ENCODE data around the gene PQBP1. TPM values are rescaled to one million over a fixed set of nuclear protein-coding genes. Genes with fewer than 3 reads are reported as not detected.
A peak's percentile ranks its signal among the peaks of the same experiment; 100 is the strongest.

PQBP1 gene
- total RNA-seq, 6 experiments from 2014 or later = 29.8 to 47.1 (median 35.7) TPM

DNA sequence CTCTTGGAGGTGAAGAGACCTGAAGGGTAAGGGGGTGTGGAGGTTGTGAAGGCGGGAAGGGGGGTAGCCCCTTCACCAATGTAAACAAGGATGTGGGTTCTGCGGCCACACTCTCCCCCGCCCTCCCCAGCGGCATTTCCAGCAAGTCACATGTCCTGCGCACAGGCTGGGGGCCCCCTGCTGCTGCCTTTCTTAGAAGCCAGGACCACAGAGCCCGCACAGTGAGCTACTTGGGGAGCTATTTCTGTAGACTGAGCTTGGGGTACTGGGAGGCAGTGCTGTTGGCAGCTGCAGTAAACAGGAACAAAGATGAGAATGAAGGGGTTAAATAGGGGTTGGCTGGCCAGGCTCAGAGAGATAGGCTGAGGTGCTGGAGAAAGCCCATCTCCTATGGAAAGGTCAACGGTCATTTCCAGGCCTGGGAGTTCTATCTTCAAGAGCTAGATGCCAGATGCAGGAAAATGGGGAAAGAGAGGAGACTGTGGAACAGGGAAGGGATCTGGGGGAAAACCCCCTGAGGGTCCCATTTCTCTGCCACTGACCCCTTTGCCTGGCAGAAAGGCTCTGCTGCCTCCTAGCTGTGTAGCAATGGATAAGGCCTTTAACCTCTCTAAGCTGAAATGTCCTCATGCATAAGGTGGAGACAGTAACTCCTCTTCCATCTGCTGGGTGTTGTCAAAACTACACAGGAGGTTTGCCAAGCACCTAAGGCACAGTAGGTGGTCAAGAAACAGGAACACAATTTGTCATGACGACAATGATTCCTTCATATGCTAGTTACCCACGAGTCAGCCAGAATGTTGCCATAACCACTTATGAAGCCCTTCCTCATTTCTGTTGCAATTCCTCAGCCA is 39.6 kb downstream of the PQBP1 start:
- TF ChIP-seq, protein P1, sequence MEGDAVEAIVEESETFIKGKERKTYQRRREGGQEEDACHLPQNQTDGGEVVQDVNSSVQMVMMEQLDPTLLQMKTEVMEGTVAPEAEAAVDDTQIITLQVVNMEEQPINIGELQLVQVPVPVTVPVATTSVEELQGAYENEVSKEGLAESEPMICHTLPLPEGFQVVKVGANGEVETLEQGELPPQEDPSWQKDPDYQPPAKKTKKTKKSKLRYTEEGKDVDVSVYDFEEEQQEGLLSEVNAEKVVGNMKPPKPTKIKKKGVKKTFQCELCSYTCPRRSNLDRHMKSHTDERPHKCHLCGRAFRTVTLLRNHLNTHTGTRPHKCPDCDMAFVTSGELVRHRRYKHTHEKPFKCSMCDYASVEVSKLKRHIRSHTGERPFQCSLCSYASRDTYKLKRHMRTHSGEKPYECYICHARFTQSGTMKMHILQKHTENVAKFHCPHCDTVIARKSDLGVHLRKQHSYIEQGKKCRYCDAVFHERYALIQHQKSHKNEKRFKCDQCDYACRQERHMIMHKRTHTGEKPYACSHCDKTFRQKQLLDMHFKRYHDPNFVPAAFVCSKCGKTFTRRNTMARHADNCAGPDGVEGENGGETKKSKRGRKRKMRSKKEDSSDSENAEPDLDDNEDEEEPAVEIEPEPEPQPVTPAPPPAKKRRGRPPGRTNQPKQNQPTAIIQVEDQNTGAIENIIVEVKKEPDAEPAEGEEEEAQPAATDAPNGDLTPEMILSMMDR (IDR thresholded peaks at IDR 0.05) = peak in 2 of 4 donors; percentile 9 to 11
- no peak for TF ChIP-seq POLR2A (IDR thresholded peaks at IDR 0.05)
- Histone ChIP-seq H3K9me3 (no peaks in the 10 kb centered on the region), H3K4me1 (no peaks in the 10 kb centered on the region), H3K36me3 (peaks cover 0 to 18% (median 0%) of the 10 kb centered on the region in 4 donors), H3K4me3 (no peak overlapping the region), H3K27me3 (no peaks in the 10 kb centered on the region), H3K27ac (peak overlapping the region in 1 of 3 donors; percentile 4)
- intact Hi-C loops (cut with DNase I) = no loop called here
- ATAC-seq (peak; percentile 39 to 67 (median 50)), DNase-seq (peak in 2 of 3 donors; percentile 58 to 71)
- 27% methylated on average over 2 of the region's 9 CpGs for WGBS (ENCODE audit: insufficient coverage, low coverage, low lambda C conversion rate, missing lambda C conversion rate)

DNA sequence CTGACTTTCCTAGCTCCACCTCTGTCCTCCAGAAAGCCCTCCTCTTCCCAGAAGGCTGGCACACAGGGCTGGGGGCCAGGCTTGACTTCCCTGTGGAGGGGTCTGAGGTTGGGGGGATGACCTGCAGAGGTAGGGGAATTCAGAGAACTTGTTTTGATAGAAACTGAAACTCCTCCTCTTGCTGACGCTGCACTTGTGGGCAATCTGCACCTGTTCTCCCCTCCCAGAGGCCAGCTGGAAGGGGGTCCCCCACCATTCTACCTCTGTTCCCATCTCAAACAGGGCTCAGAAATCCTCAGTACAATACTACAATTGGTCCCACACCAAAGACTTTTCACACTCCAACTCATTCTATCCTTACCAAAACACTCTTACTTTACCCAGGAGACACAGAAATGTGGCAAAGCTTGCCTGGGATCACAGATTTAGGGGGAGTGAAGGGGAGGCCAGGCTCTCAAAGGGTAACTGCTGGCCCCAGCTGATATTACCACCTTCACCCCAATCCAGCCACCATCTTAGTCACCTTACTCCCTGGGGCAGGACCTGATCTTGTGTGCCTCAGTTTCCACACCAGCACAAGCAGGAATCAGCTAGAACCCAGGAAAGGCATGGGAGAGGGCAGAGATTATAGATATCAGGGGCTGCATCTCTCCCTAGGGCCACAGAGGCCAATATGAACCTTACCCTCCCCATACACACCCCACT is 41.1 kb downstream of the PQBP1 start:
- Histone ChIP-seq H3K4me3 (no peak overlapping the region), H3K27ac (peak overlapping the region in 1 of 3 donors; percentile 40), H3K27me3 (no peaks in the 10 kb centered on the region), H3K36me3 (peaks cover 0 to 17% (median 0%) of the 10 kb centered on the region in 4 donors), H3K4me1 (no peaks in the 10 kb centered on the region), H3K9me3 (no peaks in the 10 kb centered on the region)
- ATAC-seq = no peak
- WGBS (ENCODE audit: insufficient coverage, low coverage, low lambda C conversion rate, missing lambda C conversion rate) = 83% methylated on average over 1 of the region's 1 CpG
- TF ChIP-seq, protein P1 (IDR thresholded peaks at IDR 0.05) = no peak
- TF ChIP-seq POLR2A (IDR thresholded peaks at IDR 0.05) = no peak
- intact Hi-C loops (cut with DNase I) = no loop called here
- no peak for DNase-seq

DNA sequence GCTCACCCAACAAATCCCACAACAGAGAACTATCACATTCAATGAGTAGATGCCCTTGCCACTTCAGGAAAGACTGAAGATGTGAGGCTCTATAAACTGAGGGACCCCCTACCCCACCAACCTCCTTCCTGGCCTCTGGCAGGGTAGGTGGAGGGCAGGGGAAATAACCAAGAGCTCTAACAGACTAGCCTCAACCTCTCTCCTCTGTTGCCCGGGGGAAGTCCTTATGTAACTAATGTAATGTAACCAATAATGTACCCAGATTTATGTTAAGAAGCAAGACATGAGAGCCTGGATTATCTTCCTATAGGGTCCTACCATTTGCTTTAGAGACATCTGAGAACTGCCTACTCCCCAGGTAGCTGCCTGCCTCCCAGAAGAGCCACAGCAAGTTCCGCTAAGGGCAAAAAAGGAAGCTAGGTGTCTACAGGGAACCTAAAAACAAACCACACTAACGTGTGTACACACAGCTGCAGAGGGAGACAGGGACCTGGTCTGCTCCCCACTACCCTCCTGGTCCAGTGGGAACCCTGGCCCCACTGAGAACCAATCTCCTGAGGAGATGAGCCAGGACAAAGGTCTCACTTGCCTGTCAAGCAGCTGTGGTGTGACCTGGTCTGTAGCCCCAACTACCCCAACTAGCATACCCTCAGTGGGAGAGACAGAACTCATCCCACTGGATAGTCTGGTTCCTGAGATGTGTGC is 41.9 kb downstream of the PQBP1 start:
- peak overlapping the region in 1 of 3 donors; percentile 40 for H3K27ac ChIP-seq
- DNase-seq (no peak), ATAC-seq (no peak)
- intact Hi-C loops (cut with DNase I) = no loop called here
- H3K36me3 ChIP-seq = peaks cover 0 to 10% (median 0%) of the 10 kb centered on the region in 4 donors
- H3K4me3 ChIP-seq = no peak overlapping the region
- H3K4me1 ChIP-seq = no peaks in the 10 kb centered on the region
- H3K27me3 ChIP-seq = no peaks in the 10 kb centered on the region
- WGBS (ENCODE audit: insufficient coverage, low coverage, low lambda C conversion rate, missing lambda C conversion rate) = 80% methylated on average over 3 of the region's 3 CpGs
- TF ChIP-seq POLR2A (IDR thresholded peaks at IDR 0.05) = no peak
- TF ChIP-seq, protein P1 (IDR thresholded peaks at IDR 0.05) = no peak
- H3K9me3 ChIP-seq = no peaks in the 10 kb centered on the region

DNA sequence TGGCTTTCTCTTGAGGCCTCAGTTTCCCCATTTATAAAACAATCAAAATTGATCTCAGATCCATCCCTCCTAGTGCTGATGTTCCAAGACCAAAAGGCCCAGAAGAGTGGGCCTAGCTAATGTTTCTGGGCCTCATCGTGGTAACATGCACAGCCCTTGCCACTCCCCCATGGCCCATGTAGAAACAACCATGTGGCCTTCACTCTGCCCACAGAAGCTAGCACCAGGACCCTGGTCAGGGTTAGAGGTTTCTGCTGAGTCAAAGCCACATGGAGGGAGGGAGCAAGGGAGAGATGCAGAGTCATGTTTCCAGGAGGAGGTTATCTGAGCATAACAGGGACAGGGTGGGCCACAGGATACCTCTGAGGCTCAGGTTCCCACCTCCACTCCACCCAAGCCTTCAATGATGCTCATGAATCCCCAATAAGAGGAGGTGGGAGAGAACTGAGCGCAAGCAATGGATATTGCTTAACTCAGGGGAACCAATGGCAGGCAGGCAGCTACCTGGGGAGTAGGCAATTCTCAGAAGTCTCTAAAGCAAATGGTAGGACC is 42.8 kb downstream of the PQBP1 start:
- Histone ChIP-seq H3K9me3 (no peaks in the 10 kb centered on the region), H3K27me3 (no peaks in the 10 kb centered on the region), H3K27ac (no peak overlapping the region), H3K4me3 (no peak overlapping the region), H3K36me3 (peaks cover 0 to 3% (median 0%) of the 10 kb centered on the region in 4 donors), H3K4me1 (no peaks in the 10 kb centered on the region)
- TF ChIP-seq POLR2A (IDR thresholded peaks at IDR 0.05) = no peak
- TF ChIP-seq, protein P1 (IDR thresholded peaks at IDR 0.05) = no peak
- DNase-seq (no peak), ATAC-seq (no peak)
- 58% methylated on average over 2 of the region's 2 CpGs for WGBS (ENCODE audit: insufficient coverage, low coverage, low lambda C conversion rate, missing lambda C conversion rate)
- intact Hi-C loops (cut with DNase I) = no loop called here

Measured in right lobe of liver (tissue), 6 donors.